ENCODE measurements around the gene CDK9. TPM values are rescaled to one million over a fixed set of nuclear protein-coding genes. Genes with fewer than 3 reads are reported as not detected.
"Not testable (repeated sequence)": the region's sequence is repeated elsewhere in the genome, so short reads cannot be mapped to it uniquely, and the experiment has no call there.

The CDK9 gene
- total RNA-seq, 1 donor from 2014 or later, result 28.4 TPM

DNA sequence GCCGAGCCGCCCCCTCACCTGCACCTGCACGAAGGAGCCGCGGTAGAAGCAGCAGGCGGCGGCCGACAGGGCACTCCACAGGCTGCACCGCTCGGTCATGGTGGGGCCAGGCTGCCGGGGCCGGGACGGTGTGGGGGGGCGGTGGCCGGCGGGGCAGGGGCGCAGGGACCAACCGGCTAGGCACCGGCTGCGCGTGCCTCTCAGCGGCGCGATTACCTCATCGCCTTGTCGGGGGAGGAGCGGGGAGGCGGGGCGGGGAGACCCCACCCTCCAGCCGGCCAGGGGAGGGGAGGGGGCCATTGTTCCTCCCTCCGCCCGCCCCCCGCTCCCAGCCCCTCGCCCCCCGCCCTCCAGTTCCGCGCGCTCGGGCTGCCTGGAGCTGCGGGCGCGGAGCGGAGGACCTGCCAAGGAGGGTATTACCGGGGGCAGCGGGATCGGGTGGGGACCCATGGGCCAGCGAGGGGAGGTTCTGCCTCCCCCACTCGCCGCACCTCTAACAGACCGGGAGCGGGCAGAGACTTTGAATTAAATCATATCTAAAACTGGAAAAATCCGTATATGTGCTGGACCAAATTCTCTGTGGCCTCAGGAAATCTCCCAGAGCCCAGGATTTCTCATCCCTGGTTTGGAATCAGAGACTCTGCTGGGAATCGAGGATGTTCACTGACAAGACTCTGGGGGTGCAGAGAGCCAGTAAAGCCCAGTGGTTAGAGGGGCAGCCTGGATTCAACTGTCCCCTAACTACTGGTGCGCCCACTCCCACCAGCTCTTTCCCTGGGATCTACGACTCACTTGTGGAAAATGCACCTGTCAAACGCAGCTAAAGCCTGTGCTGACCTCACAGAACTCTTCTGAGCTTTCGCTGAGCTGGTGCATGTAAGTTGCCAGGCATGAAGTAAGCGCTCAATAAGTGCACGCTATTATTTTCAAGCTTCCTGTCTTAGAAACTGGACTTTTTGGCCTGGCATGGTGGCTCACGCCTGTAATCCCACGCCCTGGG, 30.5 kb upstream of the CDK9 start:
- TF ChIP-seq, protein P1, sequence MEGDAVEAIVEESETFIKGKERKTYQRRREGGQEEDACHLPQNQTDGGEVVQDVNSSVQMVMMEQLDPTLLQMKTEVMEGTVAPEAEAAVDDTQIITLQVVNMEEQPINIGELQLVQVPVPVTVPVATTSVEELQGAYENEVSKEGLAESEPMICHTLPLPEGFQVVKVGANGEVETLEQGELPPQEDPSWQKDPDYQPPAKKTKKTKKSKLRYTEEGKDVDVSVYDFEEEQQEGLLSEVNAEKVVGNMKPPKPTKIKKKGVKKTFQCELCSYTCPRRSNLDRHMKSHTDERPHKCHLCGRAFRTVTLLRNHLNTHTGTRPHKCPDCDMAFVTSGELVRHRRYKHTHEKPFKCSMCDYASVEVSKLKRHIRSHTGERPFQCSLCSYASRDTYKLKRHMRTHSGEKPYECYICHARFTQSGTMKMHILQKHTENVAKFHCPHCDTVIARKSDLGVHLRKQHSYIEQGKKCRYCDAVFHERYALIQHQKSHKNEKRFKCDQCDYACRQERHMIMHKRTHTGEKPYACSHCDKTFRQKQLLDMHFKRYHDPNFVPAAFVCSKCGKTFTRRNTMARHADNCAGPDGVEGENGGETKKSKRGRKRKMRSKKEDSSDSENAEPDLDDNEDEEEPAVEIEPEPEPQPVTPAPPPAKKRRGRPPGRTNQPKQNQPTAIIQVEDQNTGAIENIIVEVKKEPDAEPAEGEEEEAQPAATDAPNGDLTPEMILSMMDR (conservative IDR thresholded peaks at IDR 0.05; ENCODE audit: low read depth, low read length), result no peak
- H3K4me3 ChIP-seq (ENCODE audit: low read depth, low read length), result no peak overlapping the region
- no peak for DNase-seq (ENCODE audit: low read depth)

DNA sequence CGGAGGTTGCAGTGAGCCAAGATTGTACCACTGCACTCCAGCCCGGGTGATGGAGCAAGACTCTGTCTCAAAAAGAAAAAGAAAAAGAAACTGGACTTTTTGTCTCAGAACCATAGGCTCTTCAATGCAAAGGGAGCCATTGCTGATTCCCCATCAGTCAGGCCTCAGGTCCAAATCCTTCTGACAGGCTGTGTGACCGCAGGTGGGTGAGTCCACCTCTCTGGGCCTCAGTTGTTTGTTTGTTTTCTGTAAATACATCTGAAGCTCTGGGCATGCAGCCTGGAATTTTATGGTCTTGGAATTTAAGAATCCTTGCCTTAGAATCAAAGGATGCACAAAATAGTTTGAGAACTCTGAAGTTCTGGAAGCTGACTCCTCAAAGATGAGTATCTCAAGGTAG, 29.6 kb upstream of the CDK9 start:
- no peak for DNase-seq (ENCODE audit: low read depth)
- TF ChIP-seq, protein P1 (conservative IDR thresholded peaks at IDR 0.05; ENCODE audit: low read depth, low read length), result no peak
- H3K4me3 ChIP-seq (ENCODE audit: low read depth, low read length), result no peak overlapping the region

DNA sequence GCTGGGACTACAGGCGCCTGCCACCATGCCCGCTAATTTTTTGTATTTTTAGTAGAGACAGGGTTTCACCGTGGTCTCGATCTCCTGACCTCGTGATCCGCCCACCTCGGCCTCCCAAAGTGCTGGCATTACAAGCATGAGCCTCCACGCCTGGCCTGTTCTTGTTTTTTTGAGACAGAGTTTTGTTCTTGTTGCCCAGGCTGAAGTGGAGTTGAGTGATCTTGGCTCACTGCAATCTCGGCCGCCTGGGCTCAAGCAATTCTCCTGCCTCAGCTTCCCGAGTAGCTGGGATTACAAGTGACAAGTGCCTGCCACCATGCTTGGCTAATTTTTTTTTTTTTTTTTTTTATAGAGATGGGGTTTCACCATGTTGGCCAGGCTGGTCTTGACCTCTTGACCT, 29.1 kb upstream of the CDK9 start:
- H3K4me3 ChIP-seq (ENCODE audit: low read depth, low read length); DNase-seq (ENCODE audit: low read depth): not testable (repeated sequence)

DNA sequence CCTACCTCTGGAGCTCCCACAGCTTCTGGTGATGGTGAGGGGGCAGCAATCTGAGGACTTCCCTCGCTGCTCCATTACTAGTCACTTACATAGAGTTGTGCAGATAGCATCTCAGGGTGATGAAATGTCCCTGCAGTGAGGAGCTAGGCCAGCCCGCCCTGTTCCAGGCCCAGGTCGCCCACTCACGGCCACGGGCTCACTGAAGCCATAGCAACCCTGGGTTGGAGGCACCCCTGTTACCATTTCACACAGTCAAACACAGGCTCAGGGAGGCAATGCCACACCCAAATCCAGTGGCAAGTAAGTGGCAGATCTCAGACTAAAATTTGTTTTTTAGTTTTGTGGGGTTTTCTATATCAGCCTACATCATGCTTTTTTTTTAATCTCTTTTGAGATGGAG, 27.0 kb upstream of the CDK9 start:
- TF ChIP-seq, protein P1 (conservative IDR thresholded peaks at IDR 0.05; ENCODE audit: low read depth, low read length), result no peak
- no peak overlapping the region for H3K4me3 ChIP-seq (ENCODE audit: low read depth, low read length)

DNA sequence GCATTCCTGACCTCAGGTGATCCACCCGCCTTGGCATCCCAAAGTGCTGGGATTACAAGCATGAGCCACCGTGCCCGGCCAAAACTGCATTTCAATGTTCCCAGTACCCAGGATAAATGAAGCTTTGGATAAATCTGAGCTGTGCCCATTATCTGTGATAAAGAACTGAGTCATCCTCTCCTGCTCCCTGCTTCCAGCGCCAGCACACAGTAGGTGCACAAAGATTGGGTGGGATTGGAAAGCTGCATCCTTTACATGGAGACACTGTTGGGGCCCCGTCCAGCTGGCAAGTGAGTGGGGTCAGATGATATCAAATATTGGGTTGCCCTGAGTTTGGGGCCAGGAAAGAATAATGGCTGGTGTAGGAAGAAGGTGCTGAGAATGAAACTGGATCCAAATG, 24.8 kb upstream of the CDK9 start:
- no peak for DNase-seq (ENCODE audit: low read depth)
- H3K4me3 ChIP-seq (ENCODE audit: low read depth, low read length), result no peak overlapping the region
- TF ChIP-seq, protein P1 (conservative IDR thresholded peaks at IDR 0.05; ENCODE audit: low read depth, low read length), result no peak

More for the DNA sequence above, 27.0 kb upstream of the CDK9 start:
- no peak for DNase-seq (ENCODE audit: low read depth)

DNA sequence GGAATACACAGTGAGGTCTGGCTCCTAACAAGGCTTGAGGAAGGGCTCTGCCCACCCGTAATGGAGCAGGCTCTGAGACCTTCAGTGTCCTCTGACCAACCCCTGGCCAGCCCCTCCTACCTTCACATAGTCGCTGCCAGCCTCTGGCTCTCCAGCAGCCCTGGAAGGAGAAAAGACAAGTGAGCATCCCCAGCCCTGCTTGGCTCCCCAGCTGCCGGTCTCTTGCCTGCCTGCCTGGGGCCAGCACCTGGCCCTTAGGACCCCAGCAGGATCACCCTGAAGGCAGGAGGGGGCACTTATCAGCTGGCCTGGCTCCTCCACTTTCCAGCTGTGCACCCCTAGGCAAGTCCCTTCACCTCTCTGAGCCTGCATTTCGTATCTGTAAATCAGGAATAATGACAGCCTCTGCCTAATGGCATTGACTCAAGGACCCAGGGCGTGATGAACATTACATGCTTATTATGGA, 24.3 kb upstream of the CDK9 start:
- TF ChIP-seq, protein P1 (conservative IDR thresholded peaks at IDR 0.05; ENCODE audit: low read depth, low read length), result no peak
- H3K4me3 ChIP-seq (ENCODE audit: low read depth, low read length), result no peak overlapping the region
- DNase-seq (ENCODE audit: low read depth), result no peak

DNA sequence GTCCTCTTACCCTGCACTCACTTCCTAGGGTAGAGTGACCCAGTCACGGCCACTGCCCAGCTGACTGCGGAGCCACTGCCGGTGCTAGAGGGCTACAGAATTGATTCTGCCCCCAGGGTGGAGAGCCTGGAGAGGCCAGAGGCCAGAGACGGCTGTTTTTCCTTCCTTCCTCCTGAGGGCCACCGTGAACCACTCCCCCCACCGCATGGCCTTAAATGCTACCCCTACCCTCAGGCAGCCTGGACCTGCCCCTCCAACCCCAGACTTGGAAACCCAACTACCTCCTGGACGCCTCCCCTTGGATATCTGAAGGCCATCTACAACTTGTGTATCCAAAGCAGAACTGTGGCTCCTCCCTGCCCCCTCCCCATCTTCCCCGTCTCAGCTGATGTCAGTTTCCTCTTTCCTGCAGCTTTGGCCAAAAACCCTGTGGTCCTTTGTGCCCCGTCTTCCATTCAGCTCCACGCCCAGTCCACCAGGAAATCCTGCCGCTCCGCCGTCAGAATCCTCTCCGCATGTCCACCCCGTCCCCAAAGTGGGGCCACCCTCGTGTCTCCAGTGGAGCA, 23.6 kb upstream of the CDK9 start:
- no peak overlapping the region for H3K4me3 ChIP-seq (ENCODE audit: low read depth, low read length)

More for the DNA sequence above, 23.6 kb upstream of the CDK9 start:
- DNase-seq (ENCODE audit: low read depth), result no peak
- TF ChIP-seq, protein P1 (conservative IDR thresholded peaks at IDR 0.05; ENCODE audit: low read depth, low read length), result no peak

Data from epithelial cell of proximal tubule (primary cell).